HepG2 (cell line): ENCODE measurements around the gene PGAP1. TPM values are rescaled to one million over a fixed set of nuclear protein-coding genes. Genes with fewer than 3 reads are reported as not detected.

Source experiments
- ATAC-seq: fragments of 200-7000 bp; cut with Tn5 transposase; 3 replicates; pipeline ENCODE4 v1.9.1; 2020; ENCODE audit warnings: mild to moderate bottlenecking, moderate library complexity
- BruUV-seq: library from RNA; stranded (reverse); fragments of 400-500 nt; replicated peaks from 2 replicates; lab custom pipeline; 2021; lab: Mats Ljungman, UMichigan
- CTCF ChIA-PET: fragments of 300-600 bp; formaldehyde crosslinking; extraction: SDS; loops from one replicate; lab custom pipeline; 2021; ENCODE audit warnings: low total read pairs, inconsistent platforms, low intra/inter-chr PET ratio; lab: Yijun Ruan, JAX
- POLR2A ChIA-PET: fragments of 350-600 bp; sonication (Branson Sonifier 250); formaldehyde crosslinking; loops from one replicate; lab custom pipeline; 2020; ENCODE audit warnings: antibody characterized with exemption, inconsistent platforms; lab: Yijun Ruan, JAX
- DNase-seq: peaks from one replicate; pipeline ENCODE4 v3.0.0-alpha.2; 2015; ENCODE audit warnings: low spot score
- FAIRE-seq: peaks from 3 replicates; lab custom pipeline; 2011; peaks lifted over from hg19 to GRCh38; lab: Jason Lieb, UNC
- H2AFZ ChIP-seq: one replicate; pipeline ENCODE4 v1.6.1; 2011; ENCODE audit warnings: low read length, inconsistent platforms
- H3K27ac ChIP-seq: fragments of 300-600 bp; 3 replicates; pipeline ENCODE4 v1.8.0; 2011; ENCODE audit warnings: mixed run types, mild to moderate bottlenecking, mixed read lengths, low read length, inconsistent platforms; ENCODE audit not compliant: insufficient read depth; ENCODE audit errors: extremely low read length
- H3K27me3 ChIP-seq, 2 experiments: fragments of 200-600 bp in 1 of 2; 2 replicates in 1 of 2; 3 replicates in 1 of 2; pipeline versions ENCODE4 v1.6.0 to v1.8.0; 2011; ENCODE audit warnings: low read length in 2 of 2, mild to moderate bottlenecking in 2 of 2, moderate library complexity in 2 of 2, inconsistent platforms in 1 of 2; ENCODE audit not compliant: insufficient read depth in 2 of 2, control insufficient read depth in 1 of 2
- H3K36me3 ChIP-seq, 2 experiments: fragments of 200-600 bp in 1 of 2; replicated peaks in 1 of 2; 2 replicates in 1 of 2; 3 replicates in 1 of 2; pipeline versions ENCODE4 v1.5.1 to v1.8.0; 2011; ENCODE audit warnings: low read length in 2 of 2, inconsistent platforms in 1 of 2; ENCODE audit not compliant: insufficient read depth in 2 of 2, control insufficient read depth in 1 of 2
- H3K4me1 ChIP-seq: 2 replicates; pipeline ENCODE4 v1.5.1; 2012; ENCODE audit warnings: low read length, inconsistent platforms; ENCODE audit not compliant: insufficient read depth
- H3K4me2 ChIP-seq: 2 replicates; pipeline ENCODE4 v1.6.0; 2011; ENCODE audit warnings: low read depth, low read length, inconsistent platforms
- H3K4me3 ChIP-seq, 3 experiments: fragments of 200-600 bp in 1 of 3; sonication (generic), shearing (Covaris generic) in 1 of 3; replicated peaks in 1 of 3; 2 replicates each; pipeline ENCODE4 v1.5.1; 2011 to 2016; ENCODE audit warnings: low read length in 3 of 3, inconsistent platforms in 2 of 3, low read depth in 2 of 3, mild to moderate bottlenecking in 2 of 3, control low read depth in 1 of 3, mixed read lengths in 1 of 3; ENCODE audit not compliant: insufficient read depth in 1 of 3
- H3K79me2 ChIP-seq: one replicate; pipeline ENCODE4 v1.6.1; 2011; ENCODE audit warnings: low read length, inconsistent platforms; ENCODE audit not compliant: insufficient read depth
- H3K9ac ChIP-seq: 2 replicates; pipeline ENCODE4 v1.6.0; 2011; ENCODE audit warnings: mild to moderate bottlenecking, low read depth, low read length, inconsistent platforms; ENCODE audit not compliant: insufficient read depth
- H3K9me3 ChIP-seq: 2 replicates; pipeline ENCODE4 v1.5.1; 2012; ENCODE audit warnings: mild to moderate bottlenecking, low read length
- H4K20me1 ChIP-seq: 2 replicates; pipeline ENCODE4 v1.6.0; 2011; ENCODE audit warnings: inconsistent platforms, mild to moderate bottlenecking, low read length, moderate library complexity; ENCODE audit not compliant: insufficient read depth
- FOXM1 ChIP-seq: sonication (generic); formaldehyde crosslinking; IDR thresholded peaks from 2 replicates; pipeline ENCODE4 v1.5.0; 2020; ENCODE audit warnings: missing genetic modification reagents
- FOXO4 ChIP-seq: sonication (generic); formaldehyde crosslinking; conservative IDR thresholded peaks from 2 replicates; pipeline ENCODE4 v1.8.1; 2023; ENCODE audit warnings: missing genetic modification reagents
- HNRNPH1 ChIP-seq: fragments of 200-400 bp; formaldehyde crosslinking; optimal IDR thresholded peaks from 2 replicates; pipeline ENCODE3; 2017; ENCODE audit warnings: mild to moderate bottlenecking, low read depth, low read length
- KLF15 ChIP-seq: sonication (generic); formaldehyde crosslinking; IDR thresholded peaks from 2 replicates; pipeline ENCODE4 v1.8.1; 2023; ENCODE audit warnings: borderline replicate concordance, mild to moderate bottlenecking, inconsistent platforms, missing genetic modification reagents, mixed read lengths
- MZF1 ChIP-seq: sonication (generic); formaldehyde crosslinking; IDR thresholded peaks from 2 replicates; pipeline ENCODE4 v1.8.1; 2023; ENCODE audit warnings: mild to moderate bottlenecking, missing genetic modification reagents, borderline replicate concordance
- PRDM10 ChIP-seq: sonication (generic); formaldehyde crosslinking; IDR thresholded peaks from 2 replicates; pipeline ENCODE4 v1.4.0; 2020; ENCODE audit warnings: low read depth, missing genetic modification reagents
- REST ChIP-seq, 2 experiments: IDR thresholded peaks; 2 replicates each; pipeline ENCODE4 v1.6.1; 2011 to 2012; ENCODE audit warnings: low read length in 2 of 2, borderline replicate concordance in 1 of 2, low read depth in 1 of 2, mild to moderate bottlenecking in 1 of 2, moderate library complexity in 1 of 2
- RXRA ChIP-seq: sonication (generic); formaldehyde crosslinking; IDR thresholded peaks from 2 replicates; pipeline ENCODE4 v1.5.1; 2020; ENCODE audit warnings: missing genetic modification reagents
- ZFX ChIP-seq: sonication (generic); formaldehyde crosslinking; IDR thresholded peaks from 2 replicates; pipeline ENCODE4 v1.4.0; 2020; ENCODE audit warnings: mild to moderate bottlenecking, low read depth, missing genetic modification reagents, moderate library complexity
- ZNF552 ChIP-seq: sonication (generic); formaldehyde crosslinking; IDR thresholded peaks from 2 replicates; pipeline ENCODE4 v1.9.0; 2022; ENCODE audit warnings: missing genetic modification reagents, mild to moderate bottlenecking, borderline replicate concordance
- WGBS: methylation state at CpG from one replicate; pipeline ENCODE4 v1.1.6; 2017; ENCODE audit warnings: low lambda C conversion rate; 5-methylcytosine and 5-hydroxymethylcytosine counted together
- in situ Hi-C: cut with HindIII; loops from 2 replicates; pipeline ENCODE4 v1.10.0; 2017; ENCODE audit warnings: low pct_unique_long_range_greater_than_20kb; ENCODE audit not compliant: extremely low pct_ligation_motif_present
- intact Hi-C: fragments of 100-400 bp; cut with micrococcal nuclease; formaldehyde crosslinking; loops from one replicate; pipeline ENCODE4 v1.10.0; 2022; ENCODE audit not compliant: unreplicated experiment
- polyA plus RNA-seq, 8 experiments: library from polyadenylated mRNA; depleted of rRNA in 3 of 8; stranded (reverse) in 7 of 8; unstranded in 1 of 8; fragments of >200 nt; fragmentation: Illumina TruSeq in 4 of 8; extraction: Trizol in 4 of 8; gene quantifications; 2 replicates each; pipeline versions ENCODE4 v1.2.1 to v1.2.3, GENCODE V29; 2011 to 2016; ENCODE audit warnings: low read depth in 4 of 8, missing spikeins in 1 of 8, mixed read lengths in 1 of 8; ENCODE audit not compliant: insufficient read depth in 1 of 8
- total RNA-seq, 5 experiments: library from RNA; depleted of rRNA; stranded (reverse); fragments of >200 nt; fragmentation: Illumina TruSeq; extraction: Trizol; gene quantifications; 2 replicates each; pipeline ENCODE4 v1.2.3, GENCODE V29; 2016; ENCODE audit warnings: low read depth in 1 of 5

PGAP1 gene
- total and polyA plus RNA-seq, 2 of the 13 experiments (the other 11 are each of a cell fraction or from before 2014, with no cell fraction given): 4.1 to 6.4 TPM

GRCh38 chr2:196939371-196939770, 12.9 kb upstream of the PGAP1 start:
- TF ChIP-seq REST (IDR thresholded peaks at IDR 0.05; ENCODE audit: borderline replicate concordance in 1 of 2, low read depth in 1 of 2, low read length in 2 of 2): no peak
- TF ChIP-seq ZFX (CRISPR knock-in tag): no peak
- TF ChIP-seq HNRNPH1: no peak
- no peak for TF ChIP-seq RXRA
- TF ChIP-seq PRDM10 (CRISPR knock-in tag): no peak
- TF ChIP-seq MZF1 (CRISPR knock-in tag): no peak
- TF ChIP-seq KLF15 (CRISPR knock-in tag): no peak
- no peak for TF ChIP-seq FOXM1 (CRISPR knock-in tag)
- no peak for TF ChIP-seq ZNF552 (CRISPR knock-in tag)
- no peak for TF ChIP-seq FOXO4 (CRISPR knock-in tag)
- intact Hi-C loops (no loop called here), in situ Hi-C loops (no loop called here)
- Histone ChIP-seq H3K4me3 (no peak overlapping the region), H3K36me3 (no peaks in the 10 kb centered on the region), H3K9ac (no peak overlapping the region), H3K79me2 (no peaks in the 10 kb centered on the region), H4K20me1 (no peaks in the 10 kb centered on the region), H3K4me1 (no peaks in the 10 kb centered on the region), H2AFZ (no peak overlapping the region), H3K9me3 (no peaks in the 10 kb centered on the region), H3K27me3 (peaks cover 0 to 3% of the 10 kb centered on the region in 2 experiments; a peak in 1 of 5 replicates), H3K27ac (no peak overlapping the region), H3K4me2 (no peak overlapping the region)
- DNase-seq: no peak
- WGBS: 80% methylated on average over 1 of the region's 1 CpG
- no TSS peak for BruUV-seq
- FAIRE-seq: no peak
- ATAC-seq: no peak; the same call in 2 of the 3 replicates
- POLR2A ChIA-PET: no interaction called here
- CTCF ChIA-PET: no interaction called here
